DND-41 (cell line): ENCODE data around the gene EYS.

Source experiments
- ATAC-seq: fragments of 200-7000 bp; cut with Tn5 transposase; 3 replicates; pipeline ENCODE4 v1.9.1; 2021; ENCODE audit warnings: low read depth; ENCODE audit not compliant: insufficient read depth
- DNase-seq: peaks from one replicate; pipeline ENCODE4 v3.0.0-alpha.2; 2020
- H2AFZ ChIP-seq: 2 replicates; pipeline ENCODE4 v1.6.0; 2012; ENCODE audit warnings: low read depth, low read length
- H3K27ac ChIP-seq: 2 replicates; pipeline ENCODE4 v1.5.1; 2012; ENCODE audit warnings: low read length, inconsistent platforms
- H3K27me3 ChIP-seq: fragments of 200-600 bp; sonication (generic); 2 replicates; pipeline ENCODE4 v1.6.0; 2012; ENCODE audit warnings: low read length, mild to moderate bottlenecking, inconsistent platforms; ENCODE audit not compliant: insufficient read depth, poor library complexity
- H3K36me3 ChIP-seq: 2 replicates; pipeline ENCODE4 v1.5.1; 2012; ENCODE audit warnings: low read length, inconsistent platforms; ENCODE audit not compliant: insufficient read depth
- H3K4me1 ChIP-seq: 2 replicates; pipeline ENCODE4 v1.5.1; 2012; ENCODE audit warnings: mild to moderate bottlenecking, low read length; ENCODE audit not compliant: insufficient read depth
- H3K4me2 ChIP-seq: 2 replicates; pipeline ENCODE4 v1.6.0; 2012; ENCODE audit warnings: mild to moderate bottlenecking, moderate library complexity, low read length, inconsistent platforms; ENCODE audit not compliant: insufficient read depth
- H3K4me3 ChIP-seq, 2 experiments: fragments of 200-600 bp in 1 of 2; shearing (Covaris generic) in 1 of 2; 2 replicates each; pipeline ENCODE4 v1.5.1; 2012 to 2016; ENCODE audit warnings: inconsistent platforms in 2 of 2, low read length in 2 of 2, mild to moderate bottlenecking in 2 of 2, low read depth in 1 of 2, moderate library complexity in 1 of 2
- H3K79me2 ChIP-seq: 2 replicates; pipeline ENCODE4 v1.6.0; 2012; ENCODE audit warnings: low read length, inconsistent platforms; ENCODE audit not compliant: insufficient read depth
- H3K9ac ChIP-seq: 2 replicates; pipeline ENCODE4 v1.6.0; 2012; ENCODE audit warnings: low read depth, mild to moderate bottlenecking, inconsistent platforms, low read length, moderate library complexity
- H3K9me3 ChIP-seq: 2 replicates; pipeline ENCODE4 v1.5.1; 2012; ENCODE audit warnings: low read length, moderate library complexity, mild to moderate bottlenecking, inconsistent platforms; ENCODE audit not compliant: insufficient read depth, severe bottlenecking
- H4K20me1 ChIP-seq: 2 replicates; pipeline ENCODE4 v1.6.0; 2012; ENCODE audit warnings: low read length; ENCODE audit not compliant: insufficient read depth
- EZH2 ChIP-seq: IDR thresholded peaks from 3 replicates; pipeline ENCODE4 v1.6.1; 2012; ENCODE audit warnings: borderline replicate concordance, low read depth, mild to moderate bottlenecking, moderate library complexity, low read length, inconsistent platforms; ENCODE audit not compliant: severe bottlenecking
- TF ChIP-seq, protein P1 (sequence below): IDR thresholded peaks from 2 replicates; pipeline ENCODE4 v1.5.1; 2012; ENCODE audit warnings: borderline replicate concordance, low read length, moderate library complexity, mild to moderate bottlenecking; ENCODE audit not compliant: poor library complexity, severe bottlenecking; ENCODE audit errors: extremely low read depth

Gene EYS

DNA sequence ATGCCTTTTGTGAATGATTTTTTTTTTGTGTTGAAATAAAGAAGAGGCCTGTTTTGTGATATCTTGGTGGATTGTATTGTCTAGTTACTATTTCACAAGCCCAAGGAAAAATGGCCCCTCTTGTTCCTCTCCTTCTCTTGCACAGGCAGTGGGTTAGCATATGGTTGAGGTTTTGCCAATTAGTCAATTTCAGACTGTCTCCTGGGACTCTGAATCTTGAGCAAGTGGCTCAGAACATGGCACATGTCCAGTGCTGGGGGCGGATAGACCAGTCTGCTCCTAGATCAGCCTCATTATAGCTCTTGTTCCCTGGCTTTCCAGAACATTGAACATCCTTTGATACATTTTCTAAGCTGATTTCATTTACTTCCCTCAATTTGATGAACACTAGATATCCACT lies 1482.2 kb downstream of the EYS start:
- DNase-seq (no peak), ATAC-seq (no peak)
- H3K9me3 ChIP-seq = no peaks in the 10 kb centered on the region

DNA sequence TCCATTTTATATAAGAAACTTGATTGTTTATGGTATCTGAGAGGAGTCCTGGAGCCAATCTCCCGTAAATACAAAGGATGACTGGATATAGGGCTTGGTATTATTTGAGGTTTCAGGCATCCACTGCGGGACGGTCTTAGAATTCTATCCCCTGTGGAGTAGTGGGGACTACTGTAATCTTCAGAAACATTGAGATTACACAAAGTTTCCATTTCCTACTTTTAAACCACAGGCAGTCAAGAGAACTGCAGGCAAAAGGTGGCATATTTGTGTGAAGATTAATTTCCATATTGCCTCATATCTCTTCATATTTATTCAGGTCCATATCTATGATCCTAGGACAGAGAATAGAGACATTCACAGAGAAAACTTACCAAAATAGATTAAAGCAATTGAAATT lies 1485.2 kb downstream of the EYS start:
- Histone ChIP-seq H3K4me3 (no peak overlapping the region), H3K36me3 (no peaks in the 10 kb centered on the region), H3K4me1 (no peaks in the 10 kb centered on the region), H3K27ac (no peak overlapping the region), H3K9me3 (no peaks in the 10 kb centered on the region), H2AFZ (no peak overlapping the region), H4K20me1 (no peaks in the 10 kb centered on the region), H3K9ac (no peak overlapping the region), H3K27me3 (no peaks in the 10 kb centered on the region), H3K4me2 (no peak overlapping the region), H3K79me2 (no peaks in the 10 kb centered on the region)
- ATAC-seq (no peak), DNase-seq (no peak)
- TF ChIP-seq EZH2 = no peak
- TF ChIP-seq, protein P1, sequence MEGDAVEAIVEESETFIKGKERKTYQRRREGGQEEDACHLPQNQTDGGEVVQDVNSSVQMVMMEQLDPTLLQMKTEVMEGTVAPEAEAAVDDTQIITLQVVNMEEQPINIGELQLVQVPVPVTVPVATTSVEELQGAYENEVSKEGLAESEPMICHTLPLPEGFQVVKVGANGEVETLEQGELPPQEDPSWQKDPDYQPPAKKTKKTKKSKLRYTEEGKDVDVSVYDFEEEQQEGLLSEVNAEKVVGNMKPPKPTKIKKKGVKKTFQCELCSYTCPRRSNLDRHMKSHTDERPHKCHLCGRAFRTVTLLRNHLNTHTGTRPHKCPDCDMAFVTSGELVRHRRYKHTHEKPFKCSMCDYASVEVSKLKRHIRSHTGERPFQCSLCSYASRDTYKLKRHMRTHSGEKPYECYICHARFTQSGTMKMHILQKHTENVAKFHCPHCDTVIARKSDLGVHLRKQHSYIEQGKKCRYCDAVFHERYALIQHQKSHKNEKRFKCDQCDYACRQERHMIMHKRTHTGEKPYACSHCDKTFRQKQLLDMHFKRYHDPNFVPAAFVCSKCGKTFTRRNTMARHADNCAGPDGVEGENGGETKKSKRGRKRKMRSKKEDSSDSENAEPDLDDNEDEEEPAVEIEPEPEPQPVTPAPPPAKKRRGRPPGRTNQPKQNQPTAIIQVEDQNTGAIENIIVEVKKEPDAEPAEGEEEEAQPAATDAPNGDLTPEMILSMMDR = no peak

More for the DNA sequence above, 1482.2 kb downstream of the EYS start:
- Histone ChIP-seq H3K4me3 (no peak overlapping the region), H3K36me3 (no peaks in the 10 kb centered on the region), H3K27me3 (no peaks in the 10 kb centered on the region), H3K4me1 (no peaks in the 10 kb centered on the region), H3K4me2 (no peak overlapping the region), H2AFZ (no peak overlapping the region), H3K79me2 (no peaks in the 10 kb centered on the region), H3K27ac (no peak overlapping the region), H3K9ac (no peak overlapping the region), H4K20me1 (no peaks in the 10 kb centered on the region)
- no peak for TF ChIP-seq EZH2
- TF ChIP-seq, protein P1 = no peak

DNA sequence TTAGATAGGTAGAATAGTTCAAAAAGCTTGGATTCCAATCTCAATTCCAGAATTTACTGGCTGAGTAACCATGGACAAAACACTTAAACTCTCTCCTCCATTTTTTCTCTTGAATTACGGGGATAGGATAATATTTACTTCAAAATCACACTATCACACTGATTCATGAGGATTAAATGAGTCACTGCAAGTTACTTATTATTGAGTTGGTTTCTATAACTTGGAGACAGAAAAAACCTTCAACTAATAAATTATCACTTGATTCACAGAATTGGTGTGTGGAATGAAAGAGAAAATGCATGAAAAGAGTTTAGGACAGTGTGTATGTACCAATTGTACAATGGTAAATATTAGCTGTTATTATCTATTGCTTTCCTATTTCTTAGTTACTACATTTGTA lies 1486.2 kb downstream of the EYS start:
- H3K9ac ChIP-seq = no peak overlapping the region
- no peak overlapping the region for H3K27ac ChIP-seq
- no peaks in the 10 kb centered on the region for H3K79me2 ChIP-seq
- TF ChIP-seq, protein P1 = no peak
- no peak for TF ChIP-seq EZH2
- no peak for ATAC-seq
- H3K4me3 ChIP-seq = no peak overlapping the region
- no peaks in the 10 kb centered on the region for H3K36me3 ChIP-seq
- no peak overlapping the region for H3K4me2 ChIP-seq
- no peaks in the 10 kb centered on the region for H3K27me3 ChIP-seq
- DNase-seq = no peak
- no peaks in the 10 kb centered on the region for H4K20me1 ChIP-seq
- H2AFZ ChIP-seq = no peak overlapping the region
- no peaks in the 10 kb centered on the region for H3K4me1 ChIP-seq
- H3K9me3 ChIP-seq = no peaks in the 10 kb centered on the region
